OCI-LY1 (cell line): Measurements from ENCODE around the gene UNC93A.
"Not testable (repeated sequence)": the region's sequence is repeated elsewhere in the genome, so short reads cannot be mapped to it uniquely, and the experiment has no call there.

Source experiments
- H2AFZ ChIP-seq: fragments of 200-600 bp; sonication (generic), shearing (Covaris generic); 2 replicates; pipeline ENCODE4 v1.6.0; 2014; ENCODE audit warnings: antibody characterized with exemption, mild to moderate bottlenecking, low read length
- H3F3A ChIP-seq: fragments of 200-600 bp; sonication (generic), shearing (Covaris generic); 2 replicates; pipeline ENCODE4 v1.6.0; 2014; ENCODE audit warnings: mild to moderate bottlenecking, antibody characterized with exemption, low read length, moderate library complexity; ENCODE audit not compliant: insufficient read depth
- H3K27ac ChIP-seq: fragments of 200-600 bp; sonication (generic); 2 replicates; pipeline ENCODE4 v1.5.1; 2014; ENCODE audit warnings: low read length, mixed run types, mild to moderate bottlenecking, low read depth; ENCODE audit not compliant: poor library complexity, severe bottlenecking
- H3K27me3 ChIP-seq: fragments of 200-600 bp; sonication (generic); 2 replicates; pipeline ENCODE4 v1.6.0; 2014; ENCODE audit warnings: antibody characterized with exemption, mild to moderate bottlenecking, low read length, moderate library complexity; ENCODE audit not compliant: insufficient read depth
- H3K36me3 ChIP-seq: fragments of 200-600 bp; sonication (generic); 2 replicates; pipeline ENCODE4 v1.6.1; 2014; ENCODE audit warnings: mild to moderate bottlenecking, antibody characterized with exemption, low read length, moderate library complexity, mixed read lengths; ENCODE audit not compliant: insufficient read depth
- H3K4me1 ChIP-seq: fragments of 200-600 bp; sonication (generic); 2 replicates; pipeline ENCODE4 v1.5.1; 2014; ENCODE audit warnings: mild to moderate bottlenecking, low read length, moderate library complexity; ENCODE audit not compliant: insufficient read depth, severe bottlenecking
- H3K4me2 ChIP-seq: fragments of 200-600 bp; sonication (generic), shearing (Covaris generic); 2 replicates; pipeline ENCODE4 v1.6.1; 2014; ENCODE audit warnings: low read length
- H3K4me3 ChIP-seq: fragments of 200-600 bp; sonication (generic); 2 replicates; pipeline ENCODE4 v1.5.1; 2014; ENCODE audit warnings: low read length, low read depth, mild to moderate bottlenecking, mixed read lengths; ENCODE audit not compliant: poor library complexity, severe bottlenecking
- H3K79me2 ChIP-seq: fragments of 200-600 bp; shearing (Covaris generic); 2 replicates; pipeline ENCODE4 v1.6.1; 2016; ENCODE audit warnings: mixed run types, low read length, mixed read lengths; ENCODE audit not compliant: insufficient read depth
- H3K9ac ChIP-seq: fragments of 200-600 bp; sonication (generic), shearing (Covaris generic); 2 replicates; pipeline ENCODE4 v1.6.1; 2014; ENCODE audit warnings: mild to moderate bottlenecking, low read length, mixed read lengths
- H3K9me2 ChIP-seq: fragments of 200-600 bp; sonication (generic), shearing (Covaris generic); 2 replicates; pipeline ENCODE4 v1.6.1; 2014; ENCODE audit warnings: low read depth, mild to moderate bottlenecking, low read length, mixed read lengths
- H3K9me3 ChIP-seq: fragments of 200-600 bp; shearing (Covaris generic); 2 replicates; pipeline ENCODE4 v1.6.1; 2014; ENCODE audit warnings: low read length, mixed read lengths
- H4K20me1 ChIP-seq: fragments of 200-600 bp; sonication (generic), shearing (Covaris generic); 2 replicates; pipeline ENCODE4 v1.6.0; 2016; ENCODE audit warnings: mild to moderate bottlenecking, low read length; ENCODE audit not compliant: insufficient read depth
- CTCF ChIP-seq: fragments of 200-600 bp; sonication (generic), shearing (Covaris generic); IDR thresholded peaks from 2 replicates; pipeline ENCODE4 v1.5.1; 2017; ENCODE audit warnings: mild to moderate bottlenecking, antibody characterized with exemption, low read length, moderate library complexity, mixed read lengths
- EZH2 ChIP-seq: fragments of 200-600 bp; sonication (generic), shearing (Covaris generic); IDR thresholded peaks from 2 replicates; pipeline ENCODE4 v1.8.0; 2017; ENCODE audit warnings: borderline replicate concordance, mixed run types, mild to moderate bottlenecking, antibody characterized with exemption, low read length, moderate library complexity, mixed read lengths

UNC93A gene

GRCh38 chr6:167247814-167248595, 43.1 kb upstream of the UNC93A start:
- H3K4me2 ChIP-seq = no peak overlapping the region

GRCh38 chr6:167248878-167249455, 42.1 kb upstream of the UNC93A start:
- not testable (repeated sequence) for H3K9me2 ChIP-seq, H4K20me1 ChIP-seq, H3K79me2 ChIP-seq, H3K4me3 ChIP-seq, H3K9me3 ChIP-seq, H3K27ac ChIP-seq, H3K4me2 ChIP-seq, H3F3A ChIP-seq, H3K4me1 ChIP-seq, H2AFZ ChIP-seq, H3K9ac ChIP-seq, H3K36me3 ChIP-seq, H3K27me3 ChIP-seq

More at GRCh38 chr6:167247814-167248595, 43.1 kb upstream of the UNC93A start:
- no peaks in the 10 kb centered on the region for H3K27me3 ChIP-seq
- H3F3A ChIP-seq = no peaks in the 10 kb centered on the region
- no peaks in the 10 kb centered on the region for H3K4me1 ChIP-seq
- H3K4me3 ChIP-seq = no peak overlapping the region
- no peaks in the 10 kb centered on the region for H3K9me2 ChIP-seq
- no peaks in the 10 kb centered on the region for H3K36me3 ChIP-seq
- TF ChIP-seq EZH2 = no peak
- no peak for TF ChIP-seq CTCF
- H3K79me2 ChIP-seq = no peaks in the 10 kb centered on the region
- no peaks in the 10 kb centered on the region for H4K20me1 ChIP-seq
- no peak overlapping the region for H3K27ac ChIP-seq
- H3K9ac ChIP-seq = no peak overlapping the region
- no peak overlapping the region for H2AFZ ChIP-seq
- no peaks in the 10 kb centered on the region for H3K9me3 ChIP-seq

- no peaks in the 10 kb centered on the region for H3K79me2 ChIP-seq
- H3F3A ChIP-seq = no peaks in the 10 kb centered on the region
- no peak for TF ChIP-seq CTCF
- TF ChIP-seq EZH2 = no peak
- H3K4me3 ChIP-seq = no peak overlapping the region
- no peak overlapping the region for H3K4me2 ChIP-seq
- H2AFZ ChIP-seq = no peak overlapping the region
- H3K9me3 ChIP-seq = no peaks in the 10 kb centered on the region
- no peak overlapping the region for H3K9ac ChIP-seq
- H3K27me3 ChIP-seq = no peaks in the 10 kb centered on the region
- H4K20me1 ChIP-seq = no peaks in the 10 kb centered on the region
- no peak overlapping the region for H3K27ac ChIP-seq
- no peaks in the 10 kb centered on the region for H3K4me1 ChIP-seq
- H3K36me3 ChIP-seq = no peaks in the 10 kb centered on the region
- no peaks in the 10 kb centered on the region for H3K9me2 ChIP-seq
Measured at GRCh38 chr6:167252271-167252670, 38.8 kb upstream of the UNC93A start.
